ENCODE data around the gene FMNL2.

DNA sequence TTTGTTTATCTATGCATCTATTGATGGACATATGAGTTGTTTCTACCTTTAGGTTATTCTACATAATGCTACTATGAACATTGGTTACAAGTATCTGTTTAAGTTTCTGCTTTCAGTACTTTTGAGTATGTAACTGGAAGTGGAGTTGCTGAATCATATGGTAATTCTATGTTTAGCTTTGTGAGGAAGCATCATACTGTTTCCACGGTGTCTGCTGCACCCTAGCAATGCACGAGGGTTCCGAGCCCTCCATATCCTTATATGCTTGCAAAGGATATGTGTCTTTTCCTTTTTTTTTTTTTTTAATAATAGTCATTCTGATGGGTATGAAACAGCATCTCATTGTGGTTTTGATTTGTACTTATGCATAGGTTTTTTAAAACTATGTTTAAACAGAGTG, 83.7 kb downstream of the FMNL2 start:
- TF ChIP-seq, protein P1, sequence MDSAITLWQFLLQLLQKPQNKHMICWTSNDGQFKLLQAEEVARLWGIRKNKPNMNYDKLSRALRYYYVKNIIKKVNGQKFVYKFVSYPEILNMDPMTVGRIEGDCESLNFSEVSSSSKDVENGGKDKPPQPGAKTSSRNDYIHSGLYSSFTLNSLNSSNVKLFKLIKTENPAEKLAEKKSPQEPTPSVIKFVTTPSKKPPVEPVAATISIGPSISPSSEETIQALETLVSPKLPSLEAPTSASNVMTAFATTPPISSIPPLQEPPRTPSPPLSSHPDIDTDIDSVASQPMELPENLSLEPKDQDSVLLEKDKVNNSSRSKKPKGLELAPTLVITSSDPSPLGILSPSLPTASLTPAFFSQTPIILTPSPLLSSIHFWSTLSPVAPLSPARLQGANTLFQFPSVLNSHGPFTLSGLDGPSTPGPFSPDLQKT (IDR thresholded peaks at IDR 0.05; ENCODE audit: borderline replicate concordance, low read depth, low read length), result no peak
- TF ChIP-seq ZNF335 (tag by site-specific recombination; conservative IDR thresholded peaks at IDR 0.05) (no peak), ZNF558 (tag by site-specific recombination; IDR thresholded peaks at IDR 0.05) (no peak)
- TF ChIP-seq, protein P2, sequence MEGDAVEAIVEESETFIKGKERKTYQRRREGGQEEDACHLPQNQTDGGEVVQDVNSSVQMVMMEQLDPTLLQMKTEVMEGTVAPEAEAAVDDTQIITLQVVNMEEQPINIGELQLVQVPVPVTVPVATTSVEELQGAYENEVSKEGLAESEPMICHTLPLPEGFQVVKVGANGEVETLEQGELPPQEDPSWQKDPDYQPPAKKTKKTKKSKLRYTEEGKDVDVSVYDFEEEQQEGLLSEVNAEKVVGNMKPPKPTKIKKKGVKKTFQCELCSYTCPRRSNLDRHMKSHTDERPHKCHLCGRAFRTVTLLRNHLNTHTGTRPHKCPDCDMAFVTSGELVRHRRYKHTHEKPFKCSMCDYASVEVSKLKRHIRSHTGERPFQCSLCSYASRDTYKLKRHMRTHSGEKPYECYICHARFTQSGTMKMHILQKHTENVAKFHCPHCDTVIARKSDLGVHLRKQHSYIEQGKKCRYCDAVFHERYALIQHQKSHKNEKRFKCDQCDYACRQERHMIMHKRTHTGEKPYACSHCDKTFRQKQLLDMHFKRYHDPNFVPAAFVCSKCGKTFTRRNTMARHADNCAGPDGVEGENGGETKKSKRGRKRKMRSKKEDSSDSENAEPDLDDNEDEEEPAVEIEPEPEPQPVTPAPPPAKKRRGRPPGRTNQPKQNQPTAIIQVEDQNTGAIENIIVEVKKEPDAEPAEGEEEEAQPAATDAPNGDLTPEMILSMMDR (tag by site-specific recombination; IDR thresholded peaks at IDR 0.05), result no peak

Data from HEK293 (cell line).